HEK293T (cell line): ENCODE measurements around the gene C15orf40.

Source experiments
- ARNT ChIP-seq: fragments of 450-650 bp; IDR thresholded peaks from 2 replicates; pipeline ENCODE4 v1.6.1; 2017; ENCODE audit warnings: mild to moderate bottlenecking
- BHLHE40 ChIP-seq: fragments of 450-650 bp; IDR thresholded peaks from 2 replicates; pipeline ENCODE4 v1.6.1; 2016; ENCODE audit warnings: mild to moderate bottlenecking, moderate library complexity, borderline replicate concordance
- CTBP1 ChIP-seq: fragments of 450-650 bp; IDR thresholded peaks from 2 replicates; pipeline ENCODE4 v1.6.1; 2016; ENCODE audit warnings: borderline replicate concordance
- ELF4 ChIP-seq: fragments of 450-650 bp; IDR thresholded peaks from 2 replicates; pipeline ENCODE4 v1.6.1; 2017; ENCODE audit warnings: antibody characterized with exemption
- FOXA1 ChIP-seq: fragments of 450-650 bp; IDR thresholded peaks from 2 replicates; pipeline ENCODE4 v1.6.1; 2016; ENCODE audit warnings: mild to moderate bottlenecking
- FOXK2 ChIP-seq: fragments of 450-650 bp; IDR thresholded peaks from 2 replicates; pipeline ENCODE4 v1.6.1; 2016; ENCODE audit warnings: mild to moderate bottlenecking
- FOXM1 ChIP-seq: fragments of 450-650 bp; IDR thresholded peaks from 2 replicates; pipeline ENCODE4 v1.6.1; 2017; ENCODE audit warnings: mild to moderate bottlenecking, borderline replicate concordance
- HDGF ChIP-seq: fragments of 450-650 bp; IDR thresholded peaks from 2 replicates; pipeline ENCODE4 v1.6.1; 2017; ENCODE audit warnings: antibody characterized with exemption, borderline replicate concordance
- NFRKB ChIP-seq: fragments of 450-650 bp; IDR thresholded peaks from 2 replicates; pipeline ENCODE4 v1.6.1; 2016; ENCODE audit warnings: mild to moderate bottlenecking, moderate library complexity
- PKNOX1 ChIP-seq: fragments of 450-650 bp; IDR thresholded peaks from 2 replicates; pipeline ENCODE4 v1.6.1; 2016
- SP1 ChIP-seq: fragments of 450-650 bp; IDR thresholded peaks from 2 replicates; pipeline ENCODE4 v1.6.1; 2017
- SUZ12 ChIP-seq: fragments of 450-650 bp; IDR thresholded peaks from 2 replicates; pipeline ENCODE4 v1.6.1; 2016; ENCODE audit warnings: mild to moderate bottlenecking
- TARDBP ChIP-seq: fragments of 450-650 bp; IDR thresholded peaks from 2 replicates; pipeline ENCODE4 v1.6.1; 2016
- ZNF384 ChIP-seq: fragments of 450-650 bp; IDR thresholded peaks from 2 replicates; pipeline ENCODE4 v1.6.1; 2016

GRCh38 chr15:82980981-82981380 lies 30.5 kb downstream of the C15orf40 start:
- TF ChIP-seq ARNT (no peak), TARDBP (no peak), ELF4 (no peak), ZNF384 (no peak), SP1 (no peak), CTBP1 (no peak), NFRKB (no peak), FOXM1 (no peak), BHLHE40 (no peak), FOXA1 (no peak), HDGF (no peak), SUZ12 (no peak), FOXK2 (no peak), PKNOX1 (no peak)
